Choroid plexus epithelial cell (primary cell): ENCODE measurements around the gene LOX.

Experiments used
- DNase-seq: peaks from one replicate; pipeline ENCODE4 v3.0.0-alpha.2; 2010; ENCODE audit warnings: low read depth
- H3K4me3 ChIP-seq: 2 replicates; pipeline ENCODE4 v1.5.1; 2011; ENCODE audit warnings: low read depth, mild to moderate bottlenecking, control low read depth, low read length, moderate library complexity
- TF ChIP-seq, protein P1 (sequence below): conservative IDR thresholded peaks from 2 replicates; pipeline ENCODE4 v1.5.1; 2011; ENCODE audit warnings: low read depth, mild to moderate bottlenecking, control low read depth, inconsistent platforms, low read length, moderate library complexity

The LOX gene, protein sequence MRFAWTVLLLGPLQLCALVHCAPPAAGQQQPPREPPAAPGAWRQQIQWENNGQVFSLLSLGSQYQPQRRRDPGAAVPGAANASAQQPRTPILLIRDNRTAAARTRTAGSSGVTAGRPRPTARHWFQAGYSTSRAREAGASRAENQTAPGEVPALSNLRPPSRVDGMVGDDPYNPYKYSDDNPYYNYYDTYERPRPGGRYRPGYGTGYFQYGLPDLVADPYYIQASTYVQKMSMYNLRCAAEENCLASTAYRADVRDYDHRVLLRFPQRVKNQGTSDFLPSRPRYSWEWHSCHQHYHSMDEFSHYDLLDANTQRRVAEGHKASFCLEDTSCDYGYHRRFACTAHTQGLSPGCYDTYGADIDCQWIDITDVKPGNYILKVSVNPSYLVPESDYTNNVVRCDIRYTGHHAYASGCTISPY

GRCh38 chr5:122078116-122079110 lies at the start of gene LOX:
Gene LOX, minus strand, starts transcription at chr5:122078259. Its CDS starts 274 bp downstream, at chr5:122077985.
- TF ChIP-seq, protein P1, sequence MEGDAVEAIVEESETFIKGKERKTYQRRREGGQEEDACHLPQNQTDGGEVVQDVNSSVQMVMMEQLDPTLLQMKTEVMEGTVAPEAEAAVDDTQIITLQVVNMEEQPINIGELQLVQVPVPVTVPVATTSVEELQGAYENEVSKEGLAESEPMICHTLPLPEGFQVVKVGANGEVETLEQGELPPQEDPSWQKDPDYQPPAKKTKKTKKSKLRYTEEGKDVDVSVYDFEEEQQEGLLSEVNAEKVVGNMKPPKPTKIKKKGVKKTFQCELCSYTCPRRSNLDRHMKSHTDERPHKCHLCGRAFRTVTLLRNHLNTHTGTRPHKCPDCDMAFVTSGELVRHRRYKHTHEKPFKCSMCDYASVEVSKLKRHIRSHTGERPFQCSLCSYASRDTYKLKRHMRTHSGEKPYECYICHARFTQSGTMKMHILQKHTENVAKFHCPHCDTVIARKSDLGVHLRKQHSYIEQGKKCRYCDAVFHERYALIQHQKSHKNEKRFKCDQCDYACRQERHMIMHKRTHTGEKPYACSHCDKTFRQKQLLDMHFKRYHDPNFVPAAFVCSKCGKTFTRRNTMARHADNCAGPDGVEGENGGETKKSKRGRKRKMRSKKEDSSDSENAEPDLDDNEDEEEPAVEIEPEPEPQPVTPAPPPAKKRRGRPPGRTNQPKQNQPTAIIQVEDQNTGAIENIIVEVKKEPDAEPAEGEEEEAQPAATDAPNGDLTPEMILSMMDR, result no peak
- peak; percentile 98 for DNase-seq
- peak within 1 kb of the TSS; percentile 83 for H3K4me3 ChIP-seq

DNA sequence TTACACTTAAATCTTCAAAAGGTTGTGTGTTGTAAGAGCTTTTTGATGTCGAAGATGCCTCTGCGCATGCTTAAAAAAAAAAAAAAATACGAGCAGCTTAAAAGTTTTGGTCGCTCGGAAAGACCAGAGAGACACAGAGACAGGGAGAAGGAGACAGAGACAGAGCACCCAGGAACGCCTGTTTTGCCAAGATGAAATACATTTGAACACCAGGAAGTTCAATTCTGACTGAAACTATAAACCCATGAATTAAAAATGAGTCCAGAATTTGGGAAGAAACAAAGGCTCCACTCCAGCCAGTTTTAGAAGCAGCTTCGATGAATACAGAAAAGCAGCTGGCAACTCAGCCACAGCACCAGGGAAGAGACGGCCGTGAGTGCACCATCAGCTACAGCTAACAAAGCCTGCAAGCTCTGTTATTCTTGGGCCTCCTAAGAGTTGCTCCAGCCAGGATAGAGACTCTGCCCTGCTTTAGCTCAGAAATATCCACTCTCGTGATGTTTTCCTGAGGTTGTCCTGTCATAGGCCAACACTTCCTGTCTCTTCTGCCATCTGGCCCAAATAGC lies 48.8 kb upstream of the LOX start:
- TF ChIP-seq, protein P1, result no peak
- peak; percentile 51 for DNase-seq
- H3K4me3 ChIP-seq, result peak overlapping the region; percentile 4

DNA sequence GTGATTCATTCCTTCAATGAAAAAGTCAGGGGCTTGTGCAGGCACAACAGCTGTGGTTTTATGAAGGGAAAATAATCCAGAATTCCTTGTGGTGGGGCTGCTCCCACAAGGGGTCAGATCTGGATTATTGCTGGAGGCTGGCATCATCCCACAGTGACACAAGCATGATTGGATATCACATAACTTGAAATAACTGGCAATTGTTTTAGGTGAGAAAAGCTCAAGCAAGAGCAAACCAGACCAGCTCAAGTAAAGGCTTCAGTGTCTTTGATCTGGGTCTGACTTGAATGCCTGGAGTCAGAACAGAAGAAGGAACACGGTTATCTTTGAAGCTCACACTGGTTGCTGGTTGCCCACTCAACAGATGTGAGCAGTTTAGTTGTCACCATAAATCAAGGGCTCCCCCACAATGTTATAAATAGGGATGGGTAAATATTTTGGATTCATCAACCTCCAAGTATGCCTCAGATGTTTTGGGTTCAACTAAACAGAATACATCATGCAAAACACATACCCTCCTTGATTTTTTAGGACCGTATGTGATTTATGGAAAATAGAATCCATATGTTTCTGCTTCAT lies 48.2 kb upstream of the LOX start:
- DNase-seq, result peak; percentile 31

DNA sequence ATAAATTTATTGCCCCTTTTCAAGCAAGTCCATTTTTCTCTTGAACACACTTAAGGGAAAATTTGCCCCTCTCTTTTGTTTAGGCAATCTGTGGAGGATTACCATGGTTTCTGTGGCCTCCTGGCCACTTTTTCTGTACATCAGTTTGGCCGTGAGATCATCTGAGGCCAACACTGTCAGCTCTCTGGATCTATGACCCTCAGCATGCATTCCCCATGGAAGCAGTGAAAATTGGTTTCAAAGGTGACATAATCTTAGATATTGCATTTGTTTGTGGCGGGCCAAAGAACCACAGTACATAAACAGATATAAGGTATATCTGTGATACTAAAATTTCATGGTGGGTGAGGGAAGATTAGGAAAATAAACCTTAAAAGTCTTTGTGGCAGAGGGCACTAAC lies 46.7 kb upstream of the LOX start:
- H3K4me3 ChIP-seq, result no peak overlapping the region
- TF ChIP-seq, protein P1, result no peak
- DNase-seq, result no peak

More for the DNA sequence above, 48.2 kb upstream of the LOX start:
- TF ChIP-seq, protein P1, result no peak
- H3K4me3 ChIP-seq, result no peak overlapping the region

DNA sequence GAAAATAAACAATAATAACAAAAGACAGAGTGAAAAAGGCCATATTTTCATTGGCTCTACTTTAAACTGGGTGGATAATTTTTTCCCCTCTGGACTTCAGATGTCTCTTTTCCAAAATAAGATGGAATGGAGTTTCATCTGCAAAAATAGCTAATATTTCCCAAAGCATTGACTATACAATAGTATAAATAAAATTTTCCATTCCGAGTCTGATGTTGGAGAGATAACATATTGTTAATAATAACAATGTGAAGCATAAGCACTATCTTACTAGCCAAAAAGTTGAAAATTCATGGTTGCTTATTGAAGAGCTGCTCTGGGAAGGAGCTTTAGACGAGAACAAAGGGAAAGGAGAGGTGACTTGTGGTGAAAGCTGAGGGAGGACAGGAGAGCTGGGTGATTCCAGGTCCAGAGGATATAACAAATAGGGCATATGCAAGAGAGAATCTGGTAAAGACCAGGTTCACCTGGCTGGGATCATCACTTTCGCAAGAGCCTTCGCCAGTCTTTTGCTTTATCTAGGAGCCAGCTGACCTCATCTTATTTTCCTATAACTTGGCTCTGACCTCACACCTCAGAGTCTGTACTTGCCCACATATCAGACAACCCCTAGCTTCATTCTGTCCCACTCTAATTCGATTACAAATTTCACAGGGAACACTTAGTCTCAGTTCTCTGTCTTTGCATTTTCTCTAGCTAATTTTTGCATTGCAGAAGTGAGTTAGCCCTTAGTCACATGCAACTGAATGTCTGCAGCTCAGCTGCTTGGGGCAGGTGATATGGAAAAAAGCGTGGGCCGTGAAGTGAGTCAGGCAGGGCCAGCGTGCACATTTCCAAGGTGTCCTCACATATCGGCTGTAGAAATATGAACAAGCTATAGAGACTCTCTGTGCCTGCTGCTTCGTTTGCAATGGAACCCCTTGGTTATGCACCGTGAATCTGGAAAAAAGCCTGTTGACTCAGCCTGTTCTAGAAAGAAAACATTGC lies 43.7 kb upstream of the LOX start:
- TF ChIP-seq, protein P1, result no peak
- DNase-seq, result peak; percentile 63
- H3K4me3 ChIP-seq, result no peak overlapping the region
